HepG2 (cell line): ENCODE measurements around the gene TYW1B. TPM values are rescaled to one million over a fixed set of nuclear protein-coding genes. Genes with fewer than 3 reads are reported as not detected.
"Not testable (repeated sequence)": the region's sequence is repeated elsewhere in the genome, so short reads cannot be mapped to it uniquely, and the experiment has no call there.

Experiments
- ATAC-seq: fragments of 200-7000 bp; cut with Tn5 transposase; 3 replicates; pipeline ENCODE4 v1.9.1; 2020; ENCODE audit warnings: mild to moderate bottlenecking, moderate library complexity
- BruUV-seq: library from RNA; stranded (reverse); fragments of 400-500 nt; replicated peaks from 2 replicates; lab custom pipeline; 2021; lab: Mats Ljungman, UMichigan
- CTCF ChIA-PET: fragments of 300-600 bp; formaldehyde crosslinking; extraction: SDS; loops from one replicate; lab custom pipeline; 2021; ENCODE audit warnings: low total read pairs, inconsistent platforms, low intra/inter-chr PET ratio; lab: Yijun Ruan, JAX
- POLR2A ChIA-PET: fragments of 350-600 bp; sonication (Branson Sonifier 250); formaldehyde crosslinking; loops from one replicate; lab custom pipeline; 2020; ENCODE audit warnings: antibody characterized with exemption, inconsistent platforms; lab: Yijun Ruan, JAX
- DNase-seq: peaks from one replicate; pipeline ENCODE4 v3.0.0-alpha.2; 2015; ENCODE audit warnings: low spot score
- FAIRE-seq: peaks from 3 replicates; lab custom pipeline; 2011; peaks lifted over from hg19 to GRCh38; lab: Jason Lieb, UNC
- H2AFZ ChIP-seq: one replicate; pipeline ENCODE4 v1.6.1; 2011; ENCODE audit warnings: low read length, inconsistent platforms
- H3K27ac ChIP-seq: fragments of 300-600 bp; 3 replicates; pipeline ENCODE4 v1.8.0; 2011; ENCODE audit warnings: mixed run types, mild to moderate bottlenecking, mixed read lengths, low read length, inconsistent platforms; ENCODE audit not compliant: insufficient read depth; ENCODE audit errors: extremely low read length
- H3K27me3 ChIP-seq, 2 experiments: fragments of 200-600 bp in 1 of 2; 2 replicates in 1 of 2; 3 replicates in 1 of 2; pipeline versions ENCODE4 v1.6.0 to v1.8.0; 2011; ENCODE audit warnings: low read length in 2 of 2, mild to moderate bottlenecking in 2 of 2, moderate library complexity in 2 of 2, inconsistent platforms in 1 of 2; ENCODE audit not compliant: insufficient read depth in 2 of 2, control insufficient read depth in 1 of 2
- H3K36me3 ChIP-seq, 2 experiments: fragments of 200-600 bp in 1 of 2; replicated peaks in 1 of 2; 2 replicates in 1 of 2; 3 replicates in 1 of 2; pipeline versions ENCODE4 v1.5.1 to v1.8.0; 2011; ENCODE audit warnings: low read length in 2 of 2, inconsistent platforms in 1 of 2; ENCODE audit not compliant: insufficient read depth in 2 of 2, control insufficient read depth in 1 of 2
- H3K4me1 ChIP-seq: 2 replicates; pipeline ENCODE4 v1.5.1; 2012; ENCODE audit warnings: low read length, inconsistent platforms; ENCODE audit not compliant: insufficient read depth
- H3K4me2 ChIP-seq: 2 replicates; pipeline ENCODE4 v1.6.0; 2011; ENCODE audit warnings: low read depth, low read length, inconsistent platforms
- H3K4me3 ChIP-seq, 3 experiments: fragments of 200-600 bp in 1 of 3; sonication (generic), shearing (Covaris generic) in 1 of 3; replicated peaks in 1 of 3; 2 replicates each; pipeline ENCODE4 v1.5.1; 2011 to 2016; ENCODE audit warnings: low read length in 3 of 3, inconsistent platforms in 2 of 3, low read depth in 2 of 3, mild to moderate bottlenecking in 2 of 3, control low read depth in 1 of 3, mixed read lengths in 1 of 3; ENCODE audit not compliant: insufficient read depth in 1 of 3
- H3K79me2 ChIP-seq: one replicate; pipeline ENCODE4 v1.6.1; 2011; ENCODE audit warnings: low read length, inconsistent platforms; ENCODE audit not compliant: insufficient read depth
- H3K9ac ChIP-seq: 2 replicates; pipeline ENCODE4 v1.6.0; 2011; ENCODE audit warnings: mild to moderate bottlenecking, low read depth, low read length, inconsistent platforms; ENCODE audit not compliant: insufficient read depth
- H3K9me3 ChIP-seq: 2 replicates; pipeline ENCODE4 v1.5.1; 2012; ENCODE audit warnings: mild to moderate bottlenecking, low read length
- H4K20me1 ChIP-seq: 2 replicates; pipeline ENCODE4 v1.6.0; 2011; ENCODE audit warnings: inconsistent platforms, mild to moderate bottlenecking, low read length, moderate library complexity; ENCODE audit not compliant: insufficient read depth
- CHCHD3 ChIP-seq: sonication (generic); formaldehyde crosslinking; IDR thresholded peaks from 2 replicates; pipeline ENCODE4 v1.8.0; 2022; ENCODE audit warnings: mild to moderate bottlenecking, missing genetic modification reagents, moderate library complexity
- KMT2A ChIP-seq: sonication (generic); formaldehyde crosslinking; IDR thresholded peaks from 2 replicates; pipeline ENCODE4 v1.4.0; 2020; ENCODE audit warnings: missing genetic modification reagents
- MEIS2 ChIP-seq: sonication (generic); formaldehyde crosslinking; IDR thresholded peaks from 2 replicates; pipeline ENCODE4 v1.9.0; 2021; ENCODE audit warnings: mild to moderate bottlenecking, missing genetic modification reagents
- NKX3-1 ChIP-seq: sonication (generic); formaldehyde crosslinking; IDR thresholded peaks from 2 replicates; pipeline ENCODE4 v1.5.0; 2020; ENCODE audit warnings: missing genetic modification reagents
- ZNF224 ChIP-seq: sonication (generic); formaldehyde crosslinking; IDR thresholded peaks from 2 replicates; pipeline ENCODE4 v1.5.0; 2020; ENCODE audit warnings: mild to moderate bottlenecking, missing genetic modification reagents
- ZNF256 ChIP-seq: sonication (generic); formaldehyde crosslinking; conservative IDR thresholded peaks from 2 replicates; pipeline ENCODE4 v1.4.0; 2020; ENCODE audit warnings: missing genetic modification reagents
- ZNF598 ChIP-seq: sonication (generic); formaldehyde crosslinking; IDR thresholded peaks from 2 replicates; pipeline ENCODE4 v1.5.1; 2020; ENCODE audit warnings: mild to moderate bottlenecking, missing genetic modification reagents, borderline replicate concordance
- ZNF629 ChIP-seq: sonication (generic); formaldehyde crosslinking; conservative IDR thresholded peaks from 2 replicates; pipeline ENCODE4 v1.5.0; 2020; ENCODE audit warnings: missing genetic modification reagents
- ZSCAN9 ChIP-seq: IDR thresholded peaks from 2 replicates; pipeline ENCODE4 v1.6.1; 2016; ENCODE audit warnings: borderline replicate concordance
- WGBS: methylation state at CpG from one replicate; pipeline ENCODE4 v1.1.6; 2017; ENCODE audit warnings: low lambda C conversion rate; 5-methylcytosine and 5-hydroxymethylcytosine counted together
- in situ Hi-C: cut with HindIII; loops from 2 replicates; pipeline ENCODE4 v1.10.0; 2017; ENCODE audit warnings: low pct_unique_long_range_greater_than_20kb; ENCODE audit not compliant: extremely low pct_ligation_motif_present
- intact Hi-C: fragments of 100-400 bp; cut with micrococcal nuclease; formaldehyde crosslinking; loops from one replicate; pipeline ENCODE4 v1.10.0; 2022; ENCODE audit not compliant: unreplicated experiment
- polyA plus RNA-seq, 8 experiments: library from polyadenylated mRNA; depleted of rRNA in 3 of 8; stranded (reverse) in 7 of 8; unstranded in 1 of 8; fragments of >200 nt; fragmentation: Illumina TruSeq in 4 of 8; extraction: Trizol in 4 of 8; gene quantifications; 2 replicates each; pipeline versions ENCODE4 v1.2.1 to v1.2.3, GENCODE V29; 2011 to 2016; ENCODE audit warnings: low read depth in 4 of 8, missing spikeins in 1 of 8, mixed read lengths in 1 of 8; ENCODE audit not compliant: insufficient read depth in 1 of 8
- total RNA-seq, 5 experiments: library from RNA; depleted of rRNA; stranded (reverse); fragments of >200 nt; fragmentation: Illumina TruSeq; extraction: Trizol; gene quantifications; 2 replicates each; pipeline ENCODE4 v1.2.3, GENCODE V29; 2016; ENCODE audit warnings: low read depth in 1 of 5

The TYW1B gene
- total and polyA plus RNA-seq, 2 of the 13 experiments (the other 11 are each of a cell fraction or from before 2014, with no cell fraction given), result 2.0 to 5.5 TPM

GRCh38 chr7:72766994-72767393 is 61.0 kb downstream of the TYW1B start:
- in situ Hi-C loops, H3K9me3 ChIP-seq, H3K79me2 ChIP-seq, BruUV-seq, H3K4me1 ChIP-seq, H3K27ac ChIP-seq, H3K4me3 ChIP-seq, POLR2A ChIA-PET, H3K27me3 ChIP-seq, H2AFZ ChIP-seq, H3K4me2 ChIP-seq, DNase-seq, FAIRE-seq, intact Hi-C loops, H3K36me3 ChIP-seq, H4K20me1 ChIP-seq, CTCF ChIA-PET, ATAC-seq, H3K9ac ChIP-seq: not testable (repeated sequence)
- WGBS, result 94% methylated on average over 5 of the region's 5 CpGs

DNA sequence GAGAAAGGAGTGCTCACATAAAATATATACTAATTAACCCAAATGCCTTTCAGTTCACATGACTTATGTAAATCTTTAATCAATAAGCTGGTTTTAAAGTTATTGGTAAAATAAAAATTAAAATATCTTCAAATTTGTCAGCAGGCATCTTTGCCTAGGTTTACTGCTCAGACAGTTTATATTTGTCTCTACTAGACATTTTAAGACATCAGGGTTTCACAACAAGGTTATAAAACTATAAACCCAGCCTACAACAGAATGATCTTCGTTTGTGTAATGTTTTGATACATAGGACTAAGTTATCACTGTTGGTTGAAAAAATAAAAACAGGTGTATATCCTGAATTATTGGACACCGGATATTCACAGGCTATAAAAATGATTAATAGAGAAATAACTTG is 67.4 kb downstream of the TYW1B start:
- no peak overlapping the region for H3K9ac ChIP-seq
- CTCF ChIA-PET, result no interaction called here
- no peaks in the 10 kb centered on the region for H4K20me1 ChIP-seq
- ATAC-seq (no peak), DNase-seq (no peak), FAIRE-seq (no peak)
- no peak overlapping the region for H3K4me3 ChIP-seq
- no peak overlapping the region for H3K4me2 ChIP-seq
- H3K27ac ChIP-seq, result no peak overlapping the region
- H3K4me1 ChIP-seq, result no peaks in the 10 kb centered on the region
- no peaks in the 10 kb centered on the region for H3K27me3 ChIP-seq
- H3K36me3 ChIP-seq, result no peaks in the 10 kb centered on the region
- BruUV-seq, result no TSS peak
- intact Hi-C loops (no loop called here), in situ Hi-C loops (no loop called here)
- H3K9me3 ChIP-seq, result peaks cover 23% of the 10 kb centered on the region
- POLR2A ChIA-PET, result no interaction called here
- H2AFZ ChIP-seq, result no peak overlapping the region
- no peaks in the 10 kb centered on the region for H3K79me2 ChIP-seq
- TF ChIP-seq KMT2A (CRISPR knock-in tag) (no peak), NKX3-1 (CRISPR knock-in tag) (no peak), ZNF256 (CRISPR knock-in tag) (no peak), ZNF598 (CRISPR knock-in tag) (no peak), MEIS2 (no peak), ZNF629 (no peak), ZNF224 (CRISPR knock-in tag) (no peak), CHCHD3 (CRISPR knock-in tag) (no peak), ZSCAN9 (no peak)
- 89% methylated on average over 2 of the region's 2 CpGs for WGBS
